OCI-LY1 (cell line): Measurements from ENCODE around the gene NDC1.

Experiments used
- EZH2 ChIP-seq: fragments of 200-600 bp; sonication (generic), shearing (Covaris generic); IDR thresholded peaks from 2 replicates; pipeline ENCODE4 v1.8.0; 2017; ENCODE audit warnings: borderline replicate concordance, mixed run types, mild to moderate bottlenecking, antibody characterized with exemption, low read length, moderate library complexity, mixed read lengths
- TF ChIP-seq, protein P1 (sequence below): fragments of 200-600 bp; sonication (generic), shearing (Covaris generic); IDR thresholded peaks from 2 replicates; pipeline ENCODE4 v1.5.1; 2017; ENCODE audit warnings: mild to moderate bottlenecking, antibody characterized with exemption, low read length, moderate library complexity, mixed read lengths

DNA sequence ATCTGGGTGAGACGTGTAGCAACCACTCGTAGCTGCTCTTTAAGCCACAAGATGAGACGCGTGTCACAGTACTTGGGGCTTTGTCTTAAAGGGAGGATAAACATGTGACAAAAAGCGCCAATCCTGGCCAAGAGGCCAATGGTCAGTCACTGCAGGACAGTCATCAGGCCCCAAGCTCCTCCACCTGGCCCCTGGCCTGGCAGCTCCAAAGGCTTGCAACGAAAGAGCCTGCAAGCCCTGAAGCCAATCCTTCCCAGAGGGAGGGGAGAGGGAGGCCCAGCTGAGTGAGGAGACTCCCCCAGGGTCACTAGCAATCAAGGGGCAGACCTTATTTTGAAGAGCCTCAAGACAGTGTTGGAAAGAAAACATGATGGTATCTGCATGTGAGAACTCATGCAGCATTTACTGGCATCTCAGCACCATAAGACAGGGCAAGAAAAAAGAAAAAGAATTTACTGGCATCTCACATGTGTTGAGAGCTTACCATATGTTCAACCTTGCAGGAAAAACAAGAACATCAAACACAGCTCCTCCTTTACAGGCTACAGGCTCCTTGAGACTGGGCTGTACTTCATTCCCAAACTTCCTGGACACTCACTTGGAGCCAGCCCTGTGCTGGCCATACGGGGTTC lies 110.5 kb downstream of the NDC1 start:
- TF ChIP-seq, protein P1, sequence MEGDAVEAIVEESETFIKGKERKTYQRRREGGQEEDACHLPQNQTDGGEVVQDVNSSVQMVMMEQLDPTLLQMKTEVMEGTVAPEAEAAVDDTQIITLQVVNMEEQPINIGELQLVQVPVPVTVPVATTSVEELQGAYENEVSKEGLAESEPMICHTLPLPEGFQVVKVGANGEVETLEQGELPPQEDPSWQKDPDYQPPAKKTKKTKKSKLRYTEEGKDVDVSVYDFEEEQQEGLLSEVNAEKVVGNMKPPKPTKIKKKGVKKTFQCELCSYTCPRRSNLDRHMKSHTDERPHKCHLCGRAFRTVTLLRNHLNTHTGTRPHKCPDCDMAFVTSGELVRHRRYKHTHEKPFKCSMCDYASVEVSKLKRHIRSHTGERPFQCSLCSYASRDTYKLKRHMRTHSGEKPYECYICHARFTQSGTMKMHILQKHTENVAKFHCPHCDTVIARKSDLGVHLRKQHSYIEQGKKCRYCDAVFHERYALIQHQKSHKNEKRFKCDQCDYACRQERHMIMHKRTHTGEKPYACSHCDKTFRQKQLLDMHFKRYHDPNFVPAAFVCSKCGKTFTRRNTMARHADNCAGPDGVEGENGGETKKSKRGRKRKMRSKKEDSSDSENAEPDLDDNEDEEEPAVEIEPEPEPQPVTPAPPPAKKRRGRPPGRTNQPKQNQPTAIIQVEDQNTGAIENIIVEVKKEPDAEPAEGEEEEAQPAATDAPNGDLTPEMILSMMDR = no peak
- no peak for TF ChIP-seq EZH2
